GM21447 (cell line): ENCODE results near the gene CAVIN3.

ENCODE experiments used
- ATAC-seq: cut with Tn5 transposase; IDR thresholded peaks from one replicate; pipeline ENCODE4 v1.9.1; 2021; ENCODE audit not compliant: unreplicated experiment

The CAVIN3 gene, protein sequence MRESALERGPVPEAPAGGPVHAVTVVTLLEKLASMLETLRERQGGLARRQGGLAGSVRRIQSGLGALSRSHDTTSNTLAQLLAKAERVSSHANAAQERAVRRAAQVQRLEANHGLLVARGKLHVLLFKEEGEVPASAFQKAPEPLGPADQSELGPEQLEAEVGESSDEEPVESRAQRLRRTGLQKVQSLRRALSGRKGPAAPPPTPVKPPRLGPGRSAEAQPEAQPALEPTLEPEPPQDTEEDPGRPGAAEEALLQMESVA

DNA sequence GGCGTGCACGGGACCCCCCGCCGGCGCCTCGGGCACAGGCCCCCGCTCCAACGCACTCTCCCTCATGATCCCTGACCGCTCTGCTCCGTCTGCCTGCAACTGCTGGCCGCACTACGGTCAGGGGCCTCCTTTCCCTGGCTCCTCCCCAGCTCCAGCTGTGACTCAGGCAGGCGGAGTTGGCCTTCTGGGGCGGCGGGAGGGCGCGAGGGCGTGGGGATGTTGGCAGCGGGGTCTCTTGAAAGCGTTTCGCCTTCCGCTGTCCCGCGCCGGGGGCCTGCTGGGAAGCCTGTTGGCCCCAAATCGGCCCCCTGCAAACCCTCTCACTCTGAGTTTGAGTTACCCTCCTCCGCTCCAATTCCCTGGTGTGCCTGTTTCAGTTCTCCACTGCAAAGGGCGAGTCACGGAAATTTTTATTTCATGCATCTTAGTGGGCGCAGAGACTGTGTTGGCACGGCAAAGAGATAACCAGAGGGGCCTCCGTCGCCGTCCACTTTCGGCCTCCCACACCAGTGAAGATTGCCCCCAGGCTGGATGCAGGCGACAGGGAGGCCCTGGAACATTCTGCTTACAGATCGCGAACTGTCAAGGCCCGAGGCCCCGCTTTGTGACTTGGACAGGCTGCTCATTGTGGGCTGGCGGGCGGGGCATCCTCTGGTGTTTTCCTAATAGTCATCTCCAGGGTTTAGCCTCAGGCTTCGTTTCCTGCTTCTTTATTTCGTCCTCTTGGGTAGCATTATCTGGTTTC lies at the start of gene CAVIN3:
CAVIN3 (minus strand) TSS at position 91 of the 745 bp plus-strand sequence; CDS start at position 66, 25 bp downstream.
- peak; percentile 46 for ATAC-seq

DNA sequence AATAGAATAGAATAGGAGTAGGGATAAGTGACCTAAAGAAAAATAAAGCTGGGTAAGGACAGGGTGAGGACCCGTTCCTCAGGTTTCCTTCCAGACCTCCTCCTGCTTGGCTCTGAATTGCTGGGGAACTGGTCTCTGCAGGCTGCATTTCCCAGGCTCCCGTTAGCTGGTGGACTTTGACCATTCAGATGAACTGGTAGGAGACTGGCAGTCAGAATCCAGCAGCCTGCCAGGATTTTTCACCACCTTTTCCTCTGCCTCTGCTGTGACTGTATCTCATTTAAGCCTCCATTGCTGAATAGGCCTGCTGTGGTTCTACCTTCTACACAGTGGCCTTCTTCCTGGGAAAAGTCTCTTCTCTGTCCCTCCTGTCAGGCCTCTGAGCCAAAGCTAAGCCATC lies 45.4 kb upstream of the CAVIN3 start:
- no peak for ATAC-seq

DNA sequence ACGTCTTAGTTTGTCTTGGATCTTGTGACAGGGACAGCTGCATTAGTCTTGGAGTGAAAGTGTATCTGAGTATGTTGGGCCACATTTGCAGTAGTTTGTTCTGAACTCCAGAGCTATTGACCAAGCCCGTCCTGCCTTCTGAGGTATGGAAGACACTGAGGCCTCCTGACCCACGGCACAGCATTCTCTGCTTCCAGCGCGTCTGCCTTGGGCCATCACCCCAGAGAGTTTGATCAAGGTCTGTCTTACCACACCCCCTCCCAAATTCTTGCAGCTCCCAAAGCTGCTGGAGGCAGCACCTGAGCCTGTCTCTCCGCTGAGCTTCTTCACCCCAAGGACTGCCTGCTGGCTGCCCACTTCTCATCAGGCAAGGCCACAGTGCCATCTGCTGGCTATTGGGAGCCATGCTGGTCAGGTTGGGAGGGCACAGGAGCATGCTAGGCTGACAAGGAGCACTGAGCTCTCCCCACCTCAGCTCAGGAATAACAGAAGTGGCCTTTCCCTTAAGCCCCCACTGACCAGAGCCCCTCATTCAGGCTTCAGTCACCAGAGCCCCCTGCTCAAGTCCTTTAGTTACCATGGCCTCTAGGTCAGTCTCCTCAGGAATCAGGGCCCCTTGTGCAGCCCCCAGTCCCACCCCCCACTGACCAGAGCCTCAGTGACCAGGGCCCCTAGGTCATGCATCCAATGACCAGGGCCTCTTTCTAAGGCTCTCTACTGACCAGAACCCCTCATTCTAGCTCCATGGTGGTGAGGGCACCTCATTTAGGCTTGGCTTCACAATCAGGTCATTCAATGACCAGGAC lies 42.8 kb upstream of the CAVIN3 start:
- ATAC-seq: no peak

DNA sequence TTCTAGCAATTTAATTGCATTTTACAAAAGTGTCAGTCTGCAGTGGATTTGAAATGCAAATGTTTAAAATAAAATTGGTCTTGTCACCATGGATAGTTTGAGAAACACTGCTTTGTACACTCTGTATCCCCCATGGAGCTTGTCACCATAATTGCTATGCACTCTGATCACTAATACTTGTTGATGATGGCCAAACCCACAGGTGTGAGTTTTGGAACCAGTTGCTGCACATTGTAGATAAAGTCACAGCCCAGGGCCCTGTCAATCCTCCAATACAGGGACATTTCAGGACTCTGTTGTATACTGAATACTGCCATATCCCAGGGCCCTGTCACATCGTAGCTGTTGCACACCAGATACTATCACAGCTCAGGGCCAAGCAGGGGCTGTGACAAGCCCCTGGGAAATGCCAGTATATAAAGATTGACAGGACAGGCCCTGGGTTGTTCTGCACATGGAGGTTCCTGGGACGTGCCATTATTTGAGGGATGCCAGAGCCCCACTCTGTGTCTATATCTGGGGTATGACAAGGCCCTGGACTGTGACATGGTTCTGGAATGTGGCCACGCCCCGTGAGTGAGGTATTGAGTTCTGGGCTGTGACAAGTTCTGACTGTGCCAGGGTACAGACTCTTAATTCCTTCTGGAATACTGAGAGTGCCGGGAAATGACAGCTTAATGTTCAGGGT lies 42.0 kb upstream of the CAVIN3 start:
- no peak for ATAC-seq

DNA sequence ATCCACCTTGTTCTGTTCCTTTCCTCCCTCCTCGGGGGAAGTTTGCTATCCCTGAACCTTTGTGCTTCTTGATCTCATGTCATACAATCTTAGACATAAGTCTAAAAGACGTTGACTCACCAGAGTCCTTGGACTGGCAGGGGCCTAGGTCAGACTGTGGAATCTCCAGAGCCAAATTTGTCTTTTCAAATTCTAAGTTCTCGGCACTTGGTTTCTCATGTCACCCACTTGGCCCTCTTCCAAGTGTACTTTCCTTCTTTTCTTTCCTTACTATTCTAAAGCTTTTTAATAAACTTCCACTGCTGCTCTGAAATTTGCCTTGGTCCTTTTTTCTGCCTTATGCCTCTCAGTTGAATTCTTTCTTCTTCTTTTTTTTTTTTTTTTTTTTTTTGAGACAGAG lies 39.9 kb upstream of the CAVIN3 start:
- ATAC-seq: no peak

DNA sequence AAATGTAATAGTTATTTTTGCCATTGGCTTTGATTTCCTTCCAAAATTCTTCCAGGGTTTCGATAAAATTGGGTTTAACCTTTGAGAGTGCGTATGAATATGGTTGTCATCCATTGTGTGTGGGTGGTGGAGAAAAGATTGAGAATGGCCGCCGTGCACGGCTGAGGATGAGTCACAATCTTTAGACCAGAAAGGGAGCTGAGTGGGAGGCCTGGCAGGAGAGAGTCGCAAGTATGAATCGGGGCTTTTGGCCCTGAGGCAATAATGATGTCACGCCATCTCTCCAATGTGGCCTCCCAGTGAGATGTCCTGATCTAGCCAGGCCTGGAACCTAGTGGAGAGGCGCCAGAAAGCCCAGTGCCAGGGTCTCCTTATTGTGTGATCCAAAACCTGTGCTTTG lies 36.9 kb upstream of the CAVIN3 start:
- ATAC-seq: no peak

DNA sequence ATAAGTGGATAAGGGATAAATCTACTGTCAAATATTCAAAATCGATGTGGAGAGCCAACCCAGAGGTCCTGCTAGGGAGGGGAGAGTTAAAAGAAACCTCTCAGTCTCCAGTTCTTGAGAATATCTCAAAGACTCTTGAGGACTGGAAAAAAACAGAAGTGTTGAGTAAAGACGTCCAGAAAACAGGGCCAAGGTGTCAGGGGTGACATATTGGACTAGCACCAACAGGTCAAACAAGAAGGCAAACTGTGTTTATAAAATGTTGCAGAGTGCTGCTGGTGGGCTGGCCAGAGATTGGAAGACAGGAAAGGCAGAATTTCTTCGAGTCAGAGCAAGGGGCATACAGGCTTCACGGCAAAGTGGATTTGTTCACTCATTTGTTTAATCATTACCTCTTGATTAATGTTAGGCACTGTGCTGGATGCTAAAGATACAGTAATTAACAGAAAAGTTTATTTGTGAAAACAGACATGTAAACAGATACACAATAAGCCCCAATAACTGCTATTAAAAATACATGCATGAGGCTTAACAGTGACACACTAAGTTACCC lies 36.3 kb upstream of the CAVIN3 start:
- no peak for ATAC-seq

DNA sequence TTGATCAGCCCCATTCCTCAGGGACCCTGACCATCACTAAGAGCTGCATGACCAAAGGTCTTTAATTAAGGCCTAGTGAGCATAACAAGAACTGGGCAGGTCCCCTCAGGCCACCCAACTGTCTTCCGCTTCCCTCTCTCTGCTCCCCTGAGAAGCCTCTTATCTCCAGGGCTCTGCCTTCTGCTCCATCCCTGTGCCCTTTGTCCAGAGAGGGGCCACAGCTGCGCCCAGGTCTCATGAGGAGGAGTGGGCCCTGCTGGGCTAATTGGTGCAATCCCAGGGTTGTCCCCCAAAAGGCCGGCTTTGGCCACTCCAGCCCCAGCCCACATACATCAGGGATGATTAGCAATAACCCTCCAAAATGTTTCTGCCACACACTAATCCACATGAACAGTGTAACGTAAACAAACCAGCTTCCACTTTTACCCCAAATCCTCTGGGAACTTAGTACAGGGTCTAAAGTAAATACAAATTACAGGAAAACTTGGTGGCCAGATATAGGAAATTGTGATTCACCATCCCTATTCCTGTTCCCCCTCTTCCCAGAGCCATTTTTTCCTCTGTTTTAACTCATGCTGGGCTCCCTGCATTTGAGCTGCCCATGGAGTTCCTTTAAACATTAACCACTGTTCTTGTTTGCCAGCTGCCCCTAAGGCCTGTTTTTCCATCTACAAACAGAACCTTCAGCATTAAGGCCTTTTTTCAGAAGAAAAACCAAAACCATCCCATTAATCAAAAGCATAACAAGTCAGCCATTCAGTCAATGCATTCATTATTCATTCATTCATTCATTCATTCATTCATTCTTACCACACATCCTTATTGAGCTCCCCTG lies 34.6 kb upstream of the CAVIN3 start:
- ATAC-seq: no peak

DNA sequence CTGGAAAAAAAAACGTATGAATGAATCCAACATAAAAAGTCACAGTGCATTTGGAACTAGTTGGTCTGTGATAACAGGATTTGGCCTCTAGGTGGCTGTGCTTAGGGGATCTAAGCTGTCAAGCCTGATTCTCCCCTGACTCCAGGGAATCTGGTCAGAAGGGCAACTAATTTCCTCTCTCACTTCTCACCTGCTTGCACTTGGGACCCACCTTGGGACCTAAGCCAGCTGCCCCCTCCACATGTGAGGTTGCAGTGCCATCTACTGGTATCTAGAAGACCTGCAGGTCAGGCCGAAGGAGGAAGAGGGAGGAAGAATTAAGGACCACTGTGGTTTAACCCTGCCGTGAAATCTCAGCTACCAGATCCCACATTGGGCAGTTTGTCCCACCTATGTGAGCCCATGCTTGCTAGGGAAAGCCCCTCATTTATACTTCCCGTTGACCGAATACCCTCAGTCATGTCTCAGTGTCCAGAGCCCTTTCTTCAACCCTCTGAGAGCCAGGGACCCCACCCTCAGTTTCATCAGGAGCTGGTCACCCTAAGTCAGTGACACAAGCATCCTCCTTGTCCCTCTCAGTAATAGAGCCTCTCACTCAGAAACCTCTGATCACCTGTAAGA lies 33.2 kb upstream of the CAVIN3 start:
- ATAC-seq: peak; percentile 84

DNA sequence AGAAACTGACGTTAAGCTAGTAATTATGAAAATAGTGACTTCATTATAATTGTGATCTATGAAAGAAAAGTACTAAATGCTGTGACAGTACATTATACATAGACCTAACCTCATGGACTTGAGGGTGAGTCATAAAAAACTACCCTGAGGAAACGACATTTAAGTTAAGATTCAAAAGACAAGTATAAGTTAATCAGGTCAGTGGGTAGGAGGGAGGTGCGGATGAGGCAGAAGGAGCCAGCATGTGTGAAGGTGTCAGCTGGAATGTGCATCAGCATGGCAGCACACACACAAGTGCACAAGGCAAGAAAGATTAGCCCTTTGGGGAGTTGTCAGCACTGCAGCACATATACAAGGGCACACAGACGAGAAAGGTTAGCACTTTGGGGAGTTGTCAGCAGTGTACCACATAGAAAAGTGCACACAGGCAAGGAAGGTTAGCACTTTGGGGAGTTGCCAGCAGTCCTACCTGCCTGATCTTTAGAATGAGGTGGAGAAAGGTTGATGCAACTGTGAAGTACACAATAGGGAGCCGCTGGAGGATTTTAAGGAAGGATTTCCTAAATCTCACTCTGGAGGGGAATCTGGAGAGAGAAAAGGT lies 31.6 kb upstream of the CAVIN3 start:
- no peak for ATAC-seq

DNA sequence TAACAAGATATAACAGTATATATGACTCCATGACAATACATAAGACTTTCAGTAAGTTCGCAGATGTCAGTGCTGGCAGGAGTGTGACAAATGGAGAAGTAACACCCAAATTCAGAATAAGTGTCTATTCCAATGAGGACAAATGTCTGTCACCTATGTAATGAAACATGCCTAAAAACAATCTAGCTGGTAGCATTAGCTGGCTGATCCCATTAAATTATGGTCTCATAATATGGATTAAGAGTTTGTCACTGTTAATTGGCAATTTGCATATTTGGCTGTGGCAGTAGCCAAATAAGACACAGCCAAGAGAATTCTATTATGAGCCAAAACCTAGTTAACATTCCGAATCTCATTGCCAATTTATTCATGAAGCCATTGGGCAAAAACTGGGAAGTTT lies 30.2 kb upstream of the CAVIN3 start:
- ATAC-seq: no peak

DNA sequence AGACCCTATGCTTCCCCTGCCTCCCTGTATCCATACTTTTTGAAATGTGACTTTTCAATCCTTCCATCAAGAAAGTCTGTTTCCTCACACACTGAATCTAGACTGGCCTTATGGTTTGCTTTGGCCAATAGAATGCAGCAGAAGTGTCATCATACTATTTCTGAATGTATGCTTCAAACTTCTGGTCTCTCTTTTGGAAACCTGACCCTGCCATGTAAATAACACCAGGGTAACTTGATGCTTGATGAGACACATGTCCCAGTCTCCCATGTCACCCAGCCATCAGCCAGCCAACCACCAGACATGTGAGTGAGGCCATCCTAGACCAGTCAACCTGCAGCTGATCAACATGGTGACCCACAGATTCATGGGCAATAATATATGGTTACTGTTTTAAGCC lies 29.7 kb upstream of the CAVIN3 start:
- no peak for ATAC-seq

DNA sequence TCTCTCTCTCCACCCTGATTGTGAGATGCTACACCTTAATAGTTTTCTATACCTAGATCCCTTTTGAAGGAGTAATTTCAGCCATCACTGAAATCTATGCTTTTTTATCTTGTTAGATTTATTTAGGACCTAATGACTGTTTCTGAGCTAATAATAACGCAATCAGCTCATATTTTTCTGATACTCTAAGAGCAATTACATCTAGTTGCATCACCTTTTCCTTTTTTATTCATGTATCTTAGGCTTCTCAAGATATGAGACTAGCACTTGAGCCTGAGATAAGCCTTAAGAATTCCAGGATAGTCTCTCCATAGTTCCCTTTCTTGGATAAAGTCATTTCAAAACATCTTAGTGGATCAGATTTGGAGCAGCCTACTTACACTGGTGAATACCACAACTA lies 25.1 kb upstream of the CAVIN3 start:
- ATAC-seq: no peak

DNA sequence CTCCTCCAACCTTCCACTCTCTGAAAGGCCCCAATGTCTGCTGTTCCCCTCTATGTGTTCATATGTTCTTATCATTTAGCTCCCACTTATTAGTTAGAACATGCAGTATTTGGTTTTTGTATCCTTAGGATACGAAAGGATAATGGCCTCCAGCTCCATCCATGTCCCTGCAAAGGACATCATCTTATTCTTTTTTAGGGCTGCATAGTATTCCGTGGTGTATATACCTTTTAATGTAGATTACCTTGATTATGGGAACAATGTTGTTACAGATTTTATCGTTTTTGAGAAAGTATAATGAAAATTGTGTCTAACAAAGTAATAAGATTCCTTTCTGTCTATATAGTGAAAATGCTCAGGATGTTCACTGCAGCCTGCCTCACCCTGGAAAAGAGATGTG lies 16.0 kb upstream of the CAVIN3 start:
- ATAC-seq: no peak

DNA sequence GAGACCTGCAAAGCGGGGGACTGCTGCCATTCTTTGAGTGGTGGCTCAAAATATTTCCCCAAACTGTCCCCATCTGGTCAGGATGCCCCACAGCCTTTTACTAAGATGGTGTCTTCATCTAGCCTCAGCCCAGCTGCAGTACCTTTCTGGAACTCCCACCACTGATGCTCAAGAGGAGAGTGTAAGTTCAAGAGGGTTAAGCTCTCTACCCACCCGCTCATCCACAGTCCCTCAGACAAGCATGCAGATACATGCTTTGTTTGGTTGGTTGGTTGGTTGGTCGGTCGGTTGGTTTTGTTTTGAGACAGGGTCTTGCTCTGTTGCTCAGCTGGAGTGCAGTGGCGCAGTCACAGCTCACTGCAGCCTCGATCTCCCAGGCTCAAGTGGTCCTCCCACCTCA lies 14.5 kb upstream of the CAVIN3 start:
- ATAC-seq: no peak

DNA sequence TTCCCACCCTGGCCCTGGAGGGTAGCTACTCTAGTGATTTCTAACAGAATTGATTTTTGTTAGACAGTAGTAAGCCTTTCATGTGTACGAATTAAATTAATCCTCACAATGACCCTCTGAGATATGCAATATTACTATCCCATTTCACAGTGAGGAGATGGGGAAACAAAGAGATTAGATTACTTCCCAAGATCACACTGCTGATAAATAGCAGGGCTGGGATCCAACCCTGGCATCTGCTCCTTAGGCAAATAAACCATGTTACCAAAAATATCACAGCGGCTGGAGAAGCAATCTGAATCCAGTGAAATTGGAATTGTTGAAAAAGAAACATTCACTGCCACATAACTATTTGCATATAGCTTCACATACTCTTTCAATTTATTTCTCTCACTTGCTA lies 12.8 kb upstream of the CAVIN3 start:
- ATAC-seq: no peak

DNA sequence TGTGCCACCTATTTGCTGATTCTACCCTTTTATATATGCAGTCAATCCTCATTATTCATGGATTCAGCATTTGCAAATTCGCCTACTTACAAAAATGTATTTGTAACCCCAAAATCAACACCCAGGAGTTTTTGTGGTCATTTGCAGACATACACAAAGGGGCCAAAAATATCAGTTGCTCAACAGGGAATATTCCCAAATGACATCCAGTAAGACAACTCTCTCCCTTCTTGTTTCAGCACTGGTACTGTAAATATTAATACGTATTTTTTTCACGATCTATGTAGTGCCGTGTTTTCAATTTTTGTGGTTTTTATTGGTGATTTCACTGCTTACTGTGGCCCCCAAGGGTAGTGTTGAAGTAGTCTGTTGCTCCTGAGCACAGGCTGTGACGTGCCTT lies 11.8 kb upstream of the CAVIN3 start:
- no peak for ATAC-seq

DNA sequence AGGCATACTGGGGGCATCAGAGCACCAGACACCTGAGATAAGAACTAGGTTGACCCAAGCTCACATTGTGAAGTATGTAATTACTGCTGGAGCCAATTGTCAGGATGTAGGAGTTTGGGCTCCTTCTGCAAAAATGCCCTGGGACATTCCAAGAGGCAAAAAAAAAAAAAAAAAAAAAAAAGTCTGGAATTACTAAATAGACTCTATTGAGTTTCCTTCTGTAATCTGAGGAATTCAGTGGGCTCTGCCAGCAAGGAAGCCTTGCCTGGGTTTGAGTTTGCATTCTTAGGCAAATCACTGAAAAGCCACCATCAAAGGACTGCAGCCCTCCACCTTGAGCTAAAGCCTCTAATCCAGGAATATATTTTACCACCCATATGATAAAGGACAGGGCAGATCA lies 8.0 kb upstream of the CAVIN3 start:
- no peak for ATAC-seq

DNA sequence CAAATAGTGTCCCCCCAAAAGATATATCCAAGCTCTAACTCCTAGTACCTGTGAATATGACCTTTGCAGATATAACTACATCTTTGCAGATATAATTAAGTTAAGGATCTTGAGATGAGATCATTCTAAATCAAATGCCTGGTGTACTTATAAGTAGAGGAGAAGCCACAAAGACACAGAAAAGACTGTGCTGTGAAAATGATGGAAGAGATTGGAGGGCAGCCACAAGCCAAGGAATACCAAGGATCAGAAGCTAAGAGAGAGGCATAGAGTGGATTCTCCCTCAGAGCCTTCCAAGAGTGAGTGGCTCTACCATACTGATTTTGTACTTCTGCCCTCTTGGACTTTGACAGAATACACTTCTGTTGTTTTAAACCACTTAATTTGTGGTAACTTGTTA lies 7.5 kb upstream of the CAVIN3 start:
- ATAC-seq: no peak
